ENCODE data around the gene ZBTB37.

DNA sequence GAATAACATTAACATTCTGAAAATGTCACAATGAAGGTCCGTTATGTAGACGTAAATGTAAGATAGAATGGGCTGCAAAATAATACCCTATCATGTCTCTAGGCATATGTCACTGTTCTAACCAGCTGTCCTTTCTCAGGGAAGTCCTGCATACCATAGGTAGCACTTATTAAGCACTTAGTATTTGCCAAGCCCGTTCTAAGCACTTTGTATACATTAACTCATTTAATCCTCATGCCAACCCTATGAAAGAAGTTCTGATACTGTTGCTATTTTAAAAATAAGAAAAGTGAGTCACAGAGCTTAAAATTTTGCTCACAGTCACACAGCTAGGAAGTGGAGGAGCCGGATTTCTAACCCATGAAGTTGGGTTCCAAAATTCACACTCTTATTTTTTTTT is 16.1 kb upstream of the ZBTB37 start:
- TF ChIP-seq EGR1 (IDR thresholded peaks at IDR 0.05): no peak
- no peak for TF ChIP-seq RAD21 (IDR thresholded peaks at IDR 0.05; ENCODE audit: low read depth)
- TF ChIP-seq YY1 (IDR thresholded peaks at IDR 0.05; ENCODE audit: low read depth): no peak
- TF ChIP-seq TAF1 (IDR thresholded peaks at IDR 0.05; ENCODE audit: low read depth): no peak
- TF ChIP-seq EP300 (IDR thresholded peaks at IDR 0.05; ENCODE audit: borderline replicate concordance): no peak
- TF ChIP-seq, protein P1, sequence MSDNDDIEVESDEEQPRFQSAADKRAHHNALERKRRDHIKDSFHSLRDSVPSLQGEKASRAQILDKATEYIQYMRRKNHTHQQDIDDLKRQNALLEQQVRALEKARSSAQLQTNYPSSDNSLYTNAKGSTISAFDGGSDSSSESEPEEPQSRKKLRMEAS (IDR thresholded peaks at IDR 0.05): no peak
- no peak for TF ChIP-seq CREB1 (IDR thresholded peaks at IDR 0.05; ENCODE audit: low read depth)
- TF ChIP-seq ZBTB7A (IDR thresholded peaks at IDR 0.05; ENCODE audit: low read depth): no peak
- no peak for TF ChIP-seq FOXM1 (IDR thresholded peaks at IDR 0.05; ENCODE audit: borderline replicate concordance, low read depth)
- TF ChIP-seq TCF12 (IDR thresholded peaks at IDR 0.05; ENCODE audit: low read depth): no peak
- TF ChIP-seq, protein P2, sequence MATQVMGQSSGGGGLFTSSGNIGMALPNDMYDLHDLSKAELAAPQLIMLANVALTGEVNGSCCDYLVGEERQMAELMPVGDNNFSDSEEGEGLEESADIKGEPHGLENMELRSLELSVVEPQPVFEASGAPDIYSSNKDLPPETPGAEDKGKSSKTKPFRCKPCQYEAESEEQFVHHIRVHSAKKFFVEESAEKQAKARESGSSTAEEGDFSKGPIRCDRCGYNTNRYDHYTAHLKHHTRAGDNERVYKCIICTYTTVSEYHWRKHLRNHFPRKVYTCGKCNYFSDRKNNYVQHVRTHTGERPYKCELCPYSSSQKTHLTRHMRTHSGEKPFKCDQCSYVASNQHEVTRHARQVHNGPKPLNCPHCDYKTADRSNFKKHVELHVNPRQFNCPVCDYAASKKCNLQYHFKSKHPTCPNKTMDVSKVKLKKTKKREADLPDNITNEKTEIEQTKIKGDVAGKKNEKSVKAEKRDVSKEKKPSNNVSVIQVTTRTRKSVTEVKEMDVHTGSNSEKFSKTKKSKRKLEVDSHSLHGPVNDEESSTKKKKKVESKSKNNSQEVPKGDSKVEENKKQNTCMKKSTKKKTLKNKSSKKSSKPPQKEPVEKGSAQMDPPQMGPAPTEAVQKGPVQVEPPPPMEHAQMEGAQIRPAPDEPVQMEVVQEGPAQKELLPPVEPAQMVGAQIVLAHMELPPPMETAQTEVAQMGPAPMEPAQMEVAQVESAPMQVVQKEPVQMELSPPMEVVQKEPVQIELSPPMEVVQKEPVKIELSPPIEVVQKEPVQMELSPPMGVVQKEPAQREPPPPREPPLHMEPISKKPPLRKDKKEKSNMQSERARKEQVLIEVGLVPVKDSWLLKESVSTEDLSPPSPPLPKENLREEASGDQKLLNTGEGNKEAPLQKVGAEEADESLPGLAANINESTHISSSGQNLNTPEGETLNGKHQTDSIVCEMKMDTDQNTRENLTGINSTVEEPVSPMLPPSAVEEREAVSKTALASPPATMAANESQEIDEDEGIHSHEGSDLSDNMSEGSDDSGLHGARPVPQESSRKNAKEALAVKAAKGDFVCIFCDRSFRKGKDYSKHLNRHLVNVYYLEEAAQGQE (IDR thresholded peaks at IDR 0.05; ENCODE audit: low read depth): no peak
